Measurements from ENCODE around the gene SULT1C4.

The SULT1C4 gene

DNA sequence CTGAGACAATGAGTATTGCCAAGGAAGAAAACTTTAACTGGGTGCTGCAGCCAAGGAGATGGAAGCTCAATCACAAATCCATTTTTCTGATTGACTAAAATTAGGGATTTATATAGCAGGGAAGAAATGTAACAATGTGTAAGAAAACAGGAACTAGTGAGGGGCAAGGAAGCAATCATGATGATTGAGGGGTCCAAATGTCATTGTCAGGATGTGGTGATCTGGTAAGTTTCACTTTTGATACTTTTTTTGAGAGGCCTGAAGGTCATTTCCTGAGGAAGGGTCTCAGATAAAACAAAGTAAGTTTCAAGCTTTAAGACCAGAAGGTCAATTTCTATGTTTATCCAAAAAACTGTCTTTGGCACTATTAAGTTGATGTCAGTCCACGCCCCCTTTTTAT is 59.2 kb downstream of the SULT1C4 start:
- Histone ChIP-seq H3K27ac (replicated peaks) (no peak overlapping the region), H3K4me3 (replicated peaks; ENCODE audit: insufficient read depth, low read length) (no peak overlapping the region), H3K27me3 (ENCODE audit: insufficient read depth, poor library complexity, severe bottlenecking) (no peaks in the 10 kb centered on the region)
- no peak for DNase-seq (ENCODE audit: low read depth in 1 of 2, low spot score in 1 of 2)
- TF ChIP-seq GABPA (IDR thresholded peaks at IDR 0.05; ENCODE audit: low read depth) (no peak), SPI1 (IDR thresholded peaks at IDR 0.05; ENCODE audit: borderline replicate concordance, low read depth) (no peak), POLR2AphosphoS5 (IDR thresholded peaks at IDR 0.05; ENCODE audit: low read depth) (no peak)
- TF ChIP-seq, protein P1, sequence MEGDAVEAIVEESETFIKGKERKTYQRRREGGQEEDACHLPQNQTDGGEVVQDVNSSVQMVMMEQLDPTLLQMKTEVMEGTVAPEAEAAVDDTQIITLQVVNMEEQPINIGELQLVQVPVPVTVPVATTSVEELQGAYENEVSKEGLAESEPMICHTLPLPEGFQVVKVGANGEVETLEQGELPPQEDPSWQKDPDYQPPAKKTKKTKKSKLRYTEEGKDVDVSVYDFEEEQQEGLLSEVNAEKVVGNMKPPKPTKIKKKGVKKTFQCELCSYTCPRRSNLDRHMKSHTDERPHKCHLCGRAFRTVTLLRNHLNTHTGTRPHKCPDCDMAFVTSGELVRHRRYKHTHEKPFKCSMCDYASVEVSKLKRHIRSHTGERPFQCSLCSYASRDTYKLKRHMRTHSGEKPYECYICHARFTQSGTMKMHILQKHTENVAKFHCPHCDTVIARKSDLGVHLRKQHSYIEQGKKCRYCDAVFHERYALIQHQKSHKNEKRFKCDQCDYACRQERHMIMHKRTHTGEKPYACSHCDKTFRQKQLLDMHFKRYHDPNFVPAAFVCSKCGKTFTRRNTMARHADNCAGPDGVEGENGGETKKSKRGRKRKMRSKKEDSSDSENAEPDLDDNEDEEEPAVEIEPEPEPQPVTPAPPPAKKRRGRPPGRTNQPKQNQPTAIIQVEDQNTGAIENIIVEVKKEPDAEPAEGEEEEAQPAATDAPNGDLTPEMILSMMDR (IDR thresholded peaks at IDR 0.05; ENCODE audit: insufficient read depth, low read length): no peak
- TF ChIP-seq, protein P2, sequence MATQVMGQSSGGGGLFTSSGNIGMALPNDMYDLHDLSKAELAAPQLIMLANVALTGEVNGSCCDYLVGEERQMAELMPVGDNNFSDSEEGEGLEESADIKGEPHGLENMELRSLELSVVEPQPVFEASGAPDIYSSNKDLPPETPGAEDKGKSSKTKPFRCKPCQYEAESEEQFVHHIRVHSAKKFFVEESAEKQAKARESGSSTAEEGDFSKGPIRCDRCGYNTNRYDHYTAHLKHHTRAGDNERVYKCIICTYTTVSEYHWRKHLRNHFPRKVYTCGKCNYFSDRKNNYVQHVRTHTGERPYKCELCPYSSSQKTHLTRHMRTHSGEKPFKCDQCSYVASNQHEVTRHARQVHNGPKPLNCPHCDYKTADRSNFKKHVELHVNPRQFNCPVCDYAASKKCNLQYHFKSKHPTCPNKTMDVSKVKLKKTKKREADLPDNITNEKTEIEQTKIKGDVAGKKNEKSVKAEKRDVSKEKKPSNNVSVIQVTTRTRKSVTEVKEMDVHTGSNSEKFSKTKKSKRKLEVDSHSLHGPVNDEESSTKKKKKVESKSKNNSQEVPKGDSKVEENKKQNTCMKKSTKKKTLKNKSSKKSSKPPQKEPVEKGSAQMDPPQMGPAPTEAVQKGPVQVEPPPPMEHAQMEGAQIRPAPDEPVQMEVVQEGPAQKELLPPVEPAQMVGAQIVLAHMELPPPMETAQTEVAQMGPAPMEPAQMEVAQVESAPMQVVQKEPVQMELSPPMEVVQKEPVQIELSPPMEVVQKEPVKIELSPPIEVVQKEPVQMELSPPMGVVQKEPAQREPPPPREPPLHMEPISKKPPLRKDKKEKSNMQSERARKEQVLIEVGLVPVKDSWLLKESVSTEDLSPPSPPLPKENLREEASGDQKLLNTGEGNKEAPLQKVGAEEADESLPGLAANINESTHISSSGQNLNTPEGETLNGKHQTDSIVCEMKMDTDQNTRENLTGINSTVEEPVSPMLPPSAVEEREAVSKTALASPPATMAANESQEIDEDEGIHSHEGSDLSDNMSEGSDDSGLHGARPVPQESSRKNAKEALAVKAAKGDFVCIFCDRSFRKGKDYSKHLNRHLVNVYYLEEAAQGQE (IDR thresholded peaks at IDR 0.05; ENCODE audit: insufficient replicate concordance, low read depth): no peak

Measured in HL-60 (cell line).